Measurements from ENCODE around the gene SELENOV. TPM values are rescaled to one million over a fixed set of nuclear protein-coding genes. Genes with fewer than 3 reads are reported as not detected.
A peak's percentile ranks its signal among the peaks of the same experiment; 100 is the strongest.

The SELENOV gene
- total RNA-seq (not detected), polyA plus RNA-seq (not detected)
- long read RNA-seq, donor 1: 0 reads
- long read RNA-seq, donor 2: 0 reads
- long read RNA-seq, donor 3: 0 reads
- long read RNA-seq, donor 4: 0 reads
- long read RNA-seq, donor 5: 0 reads
- long read RNA-seq, donor 6: 0 reads
- long read RNA-seq, donor 7: 0 reads
- long read RNA-seq, donor 8: 0 reads
- long read RNA-seq, donor 9: 0 reads
- long read RNA-seq, donor 10: 0 reads

DNA sequence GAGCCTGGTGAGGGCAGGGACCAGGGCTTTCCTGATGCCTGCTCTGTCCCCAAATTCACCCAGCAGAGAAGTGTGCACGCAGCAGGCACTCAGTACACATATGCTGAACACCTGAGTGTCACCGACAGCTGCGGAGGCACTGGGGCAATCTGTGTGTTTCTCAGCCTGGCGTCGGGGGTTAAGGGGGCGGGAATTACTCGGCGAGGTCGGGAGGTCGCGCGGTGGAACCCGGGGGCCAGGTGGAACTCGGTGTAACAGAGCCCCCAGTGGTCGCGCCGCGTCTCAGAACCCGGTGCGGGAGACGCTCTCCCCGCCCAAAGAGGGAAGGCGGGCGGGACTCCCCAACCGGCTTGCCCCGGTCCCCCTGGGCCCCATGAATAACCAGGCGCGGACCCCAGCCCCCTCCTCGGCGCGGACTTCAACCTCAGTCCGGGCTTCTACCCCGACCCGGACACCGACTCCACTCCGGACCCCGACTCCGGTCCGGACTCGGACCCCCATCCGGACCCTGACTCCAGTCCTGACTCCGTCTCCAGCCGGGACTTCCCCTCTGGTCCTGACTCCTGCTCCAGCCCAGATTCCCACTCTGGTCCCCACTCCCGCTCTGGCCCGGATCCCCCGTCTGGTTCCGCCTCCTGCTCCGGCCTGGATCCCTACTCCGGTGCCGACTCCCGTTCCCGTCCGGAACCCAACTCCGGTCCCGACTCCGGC, at the start of gene SELENOV:
TSS of gene SELENOV (plus strand) at position 300 of the 711 bp plus-strand sequence. CDS start at position 374, 74 bp downstream.
- WGBS, 4 donors: 1 to 2% (median 2%) methylated on average over 8 to 56 of the region's 56 CpGs
- Histone ChIP-seq H3K27me3 (peaks cover 41% of the 10 kb centered on the region), H3K36me3 (replicated peaks in 1 of 2) (no peaks in the 10 kb centered on the region), H3K9me3 (replicated peaks in 1 of 3) (no peaks in the 10 kb centered on the region), H3K4me3 (peak within 1 kb of the TSS in 1 of 4 donors; percentile 55), H3K4me1 (replicated peaks in 1 of 2) (peaks cover 4 to 12% of the 10 kb centered on the region in 2 donors), H3K27ac (no peak within 1 kb of the TSS)
- intact Hi-C loops (cut with DNase I): no loop called here
- DNase-seq: no peak
- no peak for TF ChIP-seq POLR2A (IDR thresholded peaks at IDR 0.05)
- no peak for TF ChIP-seq CTCF (IDR thresholded peaks at IDR 0.05)

GRCh38 chr19:39465956-39466747, 48.8 kb upstream of the SELENOV start:
- peaks cover 0 to 73% of the 10 kb centered on the region in 2 donors for H3K36me3 ChIP-seq (replicated peaks in 1 of 2)
- H3K4me1 ChIP-seq (replicated peaks in 1 of 2): no peaks in the 10 kb centered on the region
- no peak overlapping the region for H3K4me3 ChIP-seq
- WGBS, 4 donors: 91 to 95% (median 94%) methylated on average over 10 to 18 of the region's 18 CpGs
- no peak for TF ChIP-seq CTCF (IDR thresholded peaks at IDR 0.05)
- TF ChIP-seq POLR2A (IDR thresholded peaks at IDR 0.05): no peak
- intact Hi-C loops (cut with DNase I): no loop called here
- H3K27me3 ChIP-seq: no peaks in the 10 kb centered on the region
- no peaks in the 10 kb centered on the region for H3K9me3 ChIP-seq (replicated peaks in 1 of 3)
- DNase-seq: no peak
- H3K27ac ChIP-seq: no peak overlapping the region

- WGBS, 4 donors: 92 to 95% (median 93%) methylated on average over 2 to 7 of the region's 7 CpGs
- TF ChIP-seq CTCF (IDR thresholded peaks at IDR 0.05): no peak
- no peak for TF ChIP-seq POLR2A (IDR thresholded peaks at IDR 0.05)
- H3K4me1 ChIP-seq (replicated peaks in 1 of 2): no peaks in the 10 kb centered on the region
- no peak overlapping the region for H3K27ac ChIP-seq
- intact Hi-C loops (cut with DNase I): no loop called here
- no peak overlapping the region for H3K4me3 ChIP-seq
- DNase-seq: no peak
- no peaks in the 10 kb centered on the region for H3K27me3 ChIP-seq
- peaks cover 0 to 89% of the 10 kb centered on the region in 2 donors for H3K36me3 ChIP-seq (replicated peaks in 1 of 2)
- no peaks in the 10 kb centered on the region for H3K9me3 ChIP-seq (replicated peaks in 1 of 3)
These were observed 47.0 kb upstream of the SELENOV start for GRCh38 chr19:39467941-39468340.

GRCh38 chr19:39469036-39469435, 45.9 kb upstream of the SELENOV start:
- DNase-seq: no peak
- Histone ChIP-seq H3K4me3 (no peak overlapping the region), H3K9me3 (replicated peaks in 1 of 3) (no peaks in the 10 kb centered on the region), H3K27me3 (no peaks in the 10 kb centered on the region), H3K4me1 (replicated peaks in 1 of 2) (no peaks in the 10 kb centered on the region), H3K36me3 (replicated peaks in 1 of 2) (peaks cover 0 to 99% of the 10 kb centered on the region in 2 donors), H3K27ac (no peak overlapping the region)
- 89 to 97% (median 90%) methylated on average over 5 to 11 of the region's 11 CpGs for WGBS, 4 donors
- intact Hi-C loops (cut with DNase I): no loop called here
- TF ChIP-seq CTCF (IDR thresholded peaks at IDR 0.05) (no peak), POLR2A (IDR thresholded peaks at IDR 0.05) (no peak)
